NCI-H748 (cell line): ENCODE data around the gene PISD.

ENCODE experiments used
- DNase-seq: peaks from one replicate; lab custom pipeline; 2025; ENCODE audit not compliant: unreplicated experiment; lab: John Stamatoyannopoulos, UW

The PISD gene

DNA sequence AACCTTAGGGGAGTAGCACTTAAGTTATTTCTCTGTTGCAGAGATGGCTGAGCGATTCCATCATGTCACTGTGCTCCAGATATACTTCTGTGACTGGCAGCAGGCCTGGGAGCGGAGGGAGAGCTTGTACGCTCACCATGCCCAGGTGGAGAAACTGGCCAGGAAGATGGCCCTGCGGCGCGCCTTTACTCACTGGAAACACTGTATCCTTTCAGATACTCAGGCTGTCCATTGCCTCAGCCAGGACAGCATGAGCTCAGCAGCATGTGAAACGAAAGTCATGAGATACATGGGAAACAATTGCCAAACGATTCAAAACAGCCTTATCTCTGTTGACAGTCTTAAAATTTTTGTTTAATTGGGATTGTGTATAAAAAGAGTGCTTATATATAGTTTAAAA lies 86.8 kb downstream of the PISD start:
- DNase-seq = no peak

- no peak for DNase-seq
Measured at GRCh38 chr22:31574055-31574670, 87.9 kb downstream of the PISD start.

GRCh38 chr22:31572939-31573338 lies 89.1 kb downstream of the PISD start:
- DNase-seq = no peak

GRCh38 chr22:31569126-31569525 lies 92.9 kb downstream of the PISD start:
- no peak for DNase-seq
